K562 (cell line): ENCODE results near the gene ALG14. TPM values are rescaled to one million over a fixed set of nuclear protein-coding genes. Genes with fewer than 3 reads are reported as not detected.
A peak's percentile ranks its signal among the peaks of the same experiment; 100 is the strongest.

ENCODE experiments used
- CREB3L1 ChIP-seq: fragments of 450-650 bp; IDR thresholded peaks from 2 replicates; pipeline ENCODE4 v1.6.1; 2014; ENCODE audit warnings: low read depth, mild to moderate bottlenecking, moderate library complexity, borderline replicate concordance
- CREBBP ChIP-seq: IDR thresholded peaks from one replicate; pipeline ENCODE4 v1.6.1; 2012; ENCODE audit warnings: low read depth, mild to moderate bottlenecking, control low read depth, inconsistent platforms, low read length
- DACH1 ChIP-seq: fragments of 450-650 bp; IDR thresholded peaks from 2 replicates; pipeline ENCODE4 v1.6.1; 2018; ENCODE audit not compliant: partially characterized antibody
- E4F1 ChIP-seq: fragments of 250-450 bp; sonication (Bioruptor Pico); IDR thresholded peaks from 2 replicates; pipeline ENCODE4 v1.5.0; 2021; ENCODE audit warnings: mild to moderate bottlenecking, borderline replicate concordance
- ETS1 ChIP-seq: conservative IDR thresholded peaks from 2 replicates; pipeline ENCODE4 v1.6.1; 2011; ENCODE audit warnings: low read depth, mild to moderate bottlenecking, low read length; ENCODE audit not compliant: control insufficient read depth
- FOXA1 ChIP-seq: fragments of 450-650 bp; IDR thresholded peaks from 2 replicates; pipeline ENCODE4 v1.6.1; 2016; ENCODE audit warnings: mild to moderate bottlenecking, borderline replicate concordance
- HDAC1 ChIP-seq, 2 experiments: fragments of 450-650 bp; IDR thresholded peaks; 2 replicates each; pipeline ENCODE4 v1.6.1; 2016 to 2017; ENCODE audit warnings: inconsistent platforms in 1 of 2, mild to moderate bottlenecking in 1 of 2, moderate library complexity in 1 of 2
- HNRNPL ChIP-seq: fragments of 200-400 bp; formaldehyde crosslinking; IDR thresholded peaks from 2 replicates; pipeline ENCODE4 v1.6.1; 2017; ENCODE audit warnings: low read depth, mild to moderate bottlenecking, low read length
- KLF13 ChIP-seq: fragments of 450-650 bp; IDR thresholded peaks from 2 replicates; pipeline ENCODE4 v1.6.1; 2016; ENCODE audit warnings: missing genetic modification characterization, low read depth, mild to moderate bottlenecking, missing compliant biosample characterization, moderate library complexity, borderline replicate concordance
- LEF1 ChIP-seq: fragments of 450-650 bp; IDR thresholded peaks from 2 replicates; pipeline ENCODE4 v1.6.1; 2016; ENCODE audit warnings: mild to moderate bottlenecking
- MCM5 ChIP-seq: fragments of 450-650 bp; IDR thresholded peaks from 2 replicates; pipeline ENCODE4 v1.6.1; 2016; ENCODE audit warnings: low read depth
- NCOA6 ChIP-seq: fragments of 450-650 bp; IDR thresholded peaks from 2 replicates; pipeline ENCODE4 v1.6.1; 2017; ENCODE audit warnings: mild to moderate bottlenecking
- NFE2 ChIP-seq: IDR thresholded peaks from 2 replicates; pipeline ENCODE4 v1.6.1; 2014; ENCODE audit warnings: antibody characterized with exemption, low read depth
- RAD51 ChIP-seq: fragments of 450-650 bp; IDR thresholded peaks from 2 replicates; pipeline ENCODE4 v1.7.1; 2016; ENCODE audit warnings: low read depth, mild to moderate bottlenecking, borderline replicate concordance
- SIN3B ChIP-seq: fragments of 450-650 bp; IDR thresholded peaks from 2 replicates; pipeline ENCODE4 v1.6.1; 2017; ENCODE audit warnings: low read depth, mild to moderate bottlenecking, moderate library complexity
- XRCC5 ChIP-seq: fragments of 200-400 bp; formaldehyde crosslinking; IDR thresholded peaks from 2 replicates; pipeline ENCODE4 v1.6.1; 2017; ENCODE audit warnings: low read depth, mild to moderate bottlenecking, low read length
- ZNF184 ChIP-seq: sonication (generic); formaldehyde crosslinking; IDR thresholded peaks from 2 replicates; pipeline ENCODE4 v1.5.0; 2020; ENCODE audit warnings: missing genetic modification reagents
- ZNF24 ChIP-seq: fragments of 450-650 bp; IDR thresholded peaks from 2 replicates; pipeline ENCODE4 v1.6.1; 2016
- ZNF717 ChIP-seq: fragments of 250-450 bp; sonication (Bioruptor Pico); IDR thresholded peaks from 2 replicates; pipeline ENCODE4 v1.5.0; 2021
- ZNF75A ChIP-seq: fragments of 450-650 bp; formaldehyde crosslinking; IDR thresholded peaks from 2 replicates; pipeline ENCODE4 v1.4.0; 2020; ENCODE audit warnings: mild to moderate bottlenecking
- polyA plus RNA-seq, 8 experiments: library from polyadenylated mRNA; depleted of rRNA in 4 of 8; stranded (reverse) in 5 of 8; unstranded in 3 of 8; fragments of >200 nt; fragmentation: Nextera tagmentation in 2 of 8; fragmentation: Illumina TruSeq in 1 of 8; extraction: Ambion mirVana in 2 of 8; extraction: Trizol in 1 of 8; gene quantifications; 2 replicates each; pipeline versions ENCODE4 v1.2.1 to v1.2.3, GENCODE V29; 2011 to 2014; ENCODE audit warnings: inconsistent platforms in 1 of 8, missing spikeins in 1 of 8
- total RNA-seq, 7 experiments: library from RNA; depleted of rRNA in 6 of 7; stranded (reverse); fragments of >200 nt in 6 of 7; fragmentation: Illumina TruSeq in 2 of 7; extraction: Trizol in 2 of 7; gene quantifications; 2 replicates each; pipeline versions ENCODE4 v1.2.1 to v1.2.3, GENCODE V29; 2011 to 2021; ENCODE audit warnings: low replicate concordance in 1 of 7
- TF ChIP-seq, protein P1 (sequence below): sonication (generic); formaldehyde crosslinking; IDR thresholded peaks from 2 replicates; pipeline ENCODE4 v1.9.0; 2022; ENCODE audit warnings: mild to moderate bottlenecking, missing genetic modification reagents
- TF ChIP-seq, protein P2 (sequence below): fragments of 250-450 bp; sonication (Bioruptor Pico); IDR thresholded peaks from 2 replicates; pipeline ENCODE4 v1.8.0; 2022; ENCODE audit warnings: inconsistent platforms

ALG14 gene
- total and polyA plus RNA-seq, 9 of the 15 experiments (the other 6 are each of a cell fraction or from before 2014, with no cell fraction given) = 2.8 to 16.2 (median 4.9) TPM

- TF ChIP-seq CREB3L1 (no peak; the same call in 1 of the 2 replicates), XRCC5 (no peak), MCM5 (no peak), HNRNPL (no peak), ZNF717 (CRISPR knock-in tag) (no peak), ZNF75A (no peak), HDAC1 (IDR thresholded peaks at IDR 0.05) (no peak), LEF1 (0 out of 2 replicates have a peak, but pooled peaks have one; percentile 12), ETS1 (no peak), NFE2 (no peak), E4F1 (no peak), SIN3B (no peak), KLF13 (0 out of 2 replicates have a peak, but pooled peaks have one; percentile 26), FOXA1 (no peak), DACH1 (no peak), ZNF184 (no peak), RAD51 (no peak), NCOA6 (no peak), CREBBP (no peak), ZNF24 (no peak)
- TF ChIP-seq, protein P1, sequence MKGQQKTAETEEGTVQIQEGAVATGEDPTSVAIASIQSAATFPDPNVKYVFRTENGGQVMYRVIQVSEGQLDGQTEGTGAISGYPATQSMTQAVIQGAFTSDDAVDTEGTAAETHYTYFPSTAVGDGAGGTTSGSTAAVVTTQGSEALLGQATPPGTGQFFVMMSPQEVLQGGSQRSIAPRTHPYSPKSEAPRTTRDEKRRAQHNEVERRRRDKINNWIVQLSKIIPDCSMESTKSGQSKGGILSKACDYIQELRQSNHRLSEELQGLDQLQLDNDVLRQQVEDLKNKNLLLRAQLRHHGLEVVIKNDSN = no peak
- TF ChIP-seq, protein P2, sequence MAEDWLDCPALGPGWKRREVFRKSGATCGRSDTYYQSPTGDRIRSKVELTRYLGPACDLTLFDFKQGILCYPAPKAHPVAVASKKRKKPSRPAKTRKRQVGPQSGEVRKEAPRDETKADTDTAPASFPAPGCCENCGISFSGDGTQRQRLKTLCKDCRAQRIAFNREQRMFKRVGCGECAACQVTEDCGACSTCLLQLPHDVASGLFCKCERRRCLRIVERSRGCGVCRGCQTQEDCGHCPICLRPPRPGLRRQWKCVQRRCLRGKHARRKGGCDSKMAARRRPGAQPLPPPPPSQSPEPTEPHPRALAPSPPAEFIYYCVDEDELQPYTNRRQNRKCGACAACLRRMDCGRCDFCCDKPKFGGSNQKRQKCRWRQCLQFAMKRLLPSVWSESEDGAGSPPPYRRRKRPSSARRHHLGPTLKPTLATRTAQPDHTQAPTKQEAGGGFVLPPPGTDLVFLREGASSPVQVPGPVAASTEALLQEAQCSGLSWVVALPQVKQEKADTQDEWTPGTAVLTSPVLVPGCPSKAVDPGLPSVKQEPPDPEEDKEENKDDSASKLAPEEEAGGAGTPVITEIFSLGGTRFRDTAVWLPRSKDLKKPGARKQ (CRISPR knock-in tag) = no peak
Measured at GRCh38 chr1:95084317-95085176, 11.8 kb upstream of the ALG14 start (continued).
